HepG2 (cell line): Measurements from ENCODE around the gene P2RX6.

Source experiments
- ZNF136 ChIP-seq: sonication (generic); formaldehyde crosslinking; IDR thresholded peaks from 2 replicates; pipeline ENCODE4 v1.8.1; 2022; ENCODE audit warnings: low read depth, mild to moderate bottlenecking, moderate library complexity, missing genetic modification reagents
- ZNF569 ChIP-seq: sonication (generic); formaldehyde crosslinking; IDR thresholded peaks from 2 replicates; pipeline ENCODE4 v1.5.0; 2020; ENCODE audit warnings: mild to moderate bottlenecking, missing genetic modification reagents, moderate library complexity, borderline replicate concordance

GRCh38 chr22:20979940-20980453 lies 35.0 kb upstream of the P2RX6 start:
- TF ChIP-seq ZNF569 (CRISPR knock-in tag): no peak
- no peak for TF ChIP-seq ZNF136 (CRISPR knock-in tag)
